VCaP (cell line): ENCODE measurements around the gene CD55.

Source experiments
- H3K27ac ChIP-seq: fragments of 450-650 bp; 2 replicates; pipeline ENCODE4 v1.5.1; 2017
- TF ChIP-seq, protein P1 (sequence below): fragments of 450-650 bp; conservative IDR thresholded peaks from 2 replicates; pipeline ENCODE4 v1.5.1; 2017; ENCODE audit warnings: mild to moderate bottlenecking, moderate library complexity

CD55 gene

DNA sequence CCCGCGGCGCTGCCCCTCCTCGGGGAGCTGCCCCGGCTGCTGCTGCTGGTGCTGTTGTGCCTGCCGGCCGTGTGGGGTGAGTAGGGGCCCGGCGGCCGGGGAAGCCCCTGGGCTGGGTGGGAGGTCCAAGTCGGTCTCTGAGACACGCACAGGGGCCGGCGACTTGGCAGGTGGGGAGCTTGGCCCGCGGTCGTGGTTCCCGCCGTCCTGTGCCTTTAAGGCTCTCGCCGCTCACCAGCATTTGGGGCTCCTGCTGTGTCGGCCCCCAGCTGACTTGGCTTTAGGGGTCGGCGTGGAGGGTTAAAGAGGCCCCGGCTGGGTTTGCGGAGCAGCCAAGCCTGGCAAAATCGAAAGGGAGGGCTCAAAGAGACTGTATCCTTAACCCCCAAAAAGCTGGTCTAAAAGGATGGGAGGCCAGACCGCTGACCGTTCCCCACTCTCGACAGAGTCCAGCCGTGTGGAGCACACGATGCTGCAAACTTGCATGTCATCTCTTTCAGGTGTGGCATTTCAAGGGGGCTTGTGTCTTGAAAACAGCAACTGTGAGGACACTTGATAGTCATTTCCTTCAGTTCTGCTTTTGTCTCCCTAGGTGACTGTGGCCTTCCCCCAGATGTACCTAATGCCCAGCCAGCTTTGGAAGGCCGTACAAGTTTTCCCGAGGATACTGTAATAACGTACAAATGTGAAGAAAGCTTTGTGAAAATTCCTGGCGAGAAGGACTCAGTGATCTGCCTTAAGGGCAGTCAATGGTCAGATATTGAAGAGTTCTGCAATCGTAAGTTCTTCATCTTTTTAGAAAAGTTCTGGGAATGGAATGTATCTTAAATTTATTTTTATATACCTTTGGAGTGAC lies 540 bp downstream of the CD55 start:
- TF ChIP-seq, protein P1, sequence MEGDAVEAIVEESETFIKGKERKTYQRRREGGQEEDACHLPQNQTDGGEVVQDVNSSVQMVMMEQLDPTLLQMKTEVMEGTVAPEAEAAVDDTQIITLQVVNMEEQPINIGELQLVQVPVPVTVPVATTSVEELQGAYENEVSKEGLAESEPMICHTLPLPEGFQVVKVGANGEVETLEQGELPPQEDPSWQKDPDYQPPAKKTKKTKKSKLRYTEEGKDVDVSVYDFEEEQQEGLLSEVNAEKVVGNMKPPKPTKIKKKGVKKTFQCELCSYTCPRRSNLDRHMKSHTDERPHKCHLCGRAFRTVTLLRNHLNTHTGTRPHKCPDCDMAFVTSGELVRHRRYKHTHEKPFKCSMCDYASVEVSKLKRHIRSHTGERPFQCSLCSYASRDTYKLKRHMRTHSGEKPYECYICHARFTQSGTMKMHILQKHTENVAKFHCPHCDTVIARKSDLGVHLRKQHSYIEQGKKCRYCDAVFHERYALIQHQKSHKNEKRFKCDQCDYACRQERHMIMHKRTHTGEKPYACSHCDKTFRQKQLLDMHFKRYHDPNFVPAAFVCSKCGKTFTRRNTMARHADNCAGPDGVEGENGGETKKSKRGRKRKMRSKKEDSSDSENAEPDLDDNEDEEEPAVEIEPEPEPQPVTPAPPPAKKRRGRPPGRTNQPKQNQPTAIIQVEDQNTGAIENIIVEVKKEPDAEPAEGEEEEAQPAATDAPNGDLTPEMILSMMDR, result no peak
- H3K27ac ChIP-seq, result peak overlapping the region; percentile 84

DNA sequence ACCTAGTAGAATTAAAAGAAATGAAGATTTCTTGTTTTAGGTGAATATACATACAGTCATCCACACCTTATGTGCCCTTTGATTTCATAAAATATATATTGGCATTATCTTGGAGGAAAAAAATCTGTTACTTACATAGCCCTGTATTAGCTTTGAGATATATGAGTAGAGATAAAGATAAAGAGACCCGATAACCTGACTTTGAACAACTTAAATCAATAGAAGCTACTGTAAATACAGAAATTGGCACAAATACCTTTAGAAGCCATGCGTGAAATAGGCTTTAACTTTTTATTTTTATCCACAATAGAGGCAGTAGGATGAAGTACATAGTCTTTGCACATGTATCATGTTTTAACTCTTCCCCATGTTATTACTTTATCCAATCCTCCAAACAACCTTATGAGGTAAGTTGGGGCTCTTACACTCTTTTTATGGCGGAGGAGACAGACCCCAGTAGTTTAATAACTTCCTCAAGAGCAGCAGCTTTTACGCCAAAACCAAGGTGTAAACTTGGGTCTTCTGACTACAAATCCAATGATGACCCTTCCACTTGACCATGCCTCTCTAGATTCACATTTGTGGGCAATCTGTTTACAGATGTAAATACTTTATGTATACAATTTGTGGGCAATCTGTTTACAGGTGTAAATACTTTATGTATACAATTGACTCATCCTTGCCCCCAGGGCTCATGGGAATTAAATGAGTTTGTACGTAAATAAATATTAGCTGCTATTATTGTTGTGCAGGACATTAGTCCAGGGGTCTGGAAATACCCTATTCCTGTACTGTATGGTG lies 2.1 kb downstream of the CD55 start:
- peak overlapping the region; percentile 84 for H3K27ac ChIP-seq

DNA sequence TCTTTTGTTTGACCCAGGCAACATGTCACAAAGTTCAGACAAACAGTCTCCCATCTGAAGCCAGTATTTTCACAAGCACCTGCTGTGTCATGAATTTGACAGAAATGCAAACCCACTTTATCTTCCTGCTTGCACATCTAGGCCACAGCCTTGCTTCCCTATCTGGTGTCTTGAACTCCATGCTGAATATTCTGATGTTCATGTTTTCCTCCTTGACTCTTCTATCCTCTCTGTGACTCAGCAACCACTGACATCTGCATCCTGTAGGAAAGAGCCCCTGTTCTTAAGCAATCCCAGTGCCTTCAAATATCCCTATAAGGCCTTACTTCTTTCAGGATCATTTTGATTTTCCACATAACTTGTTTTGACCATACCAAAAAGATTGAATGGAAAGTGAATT lies 6.5 kb downstream of the CD55 start:
- TF ChIP-seq, protein P1, result no peak
- peak overlapping the region; percentile 24 for H3K27ac ChIP-seq

More for the DNA sequence above, 2.1 kb downstream of the CD55 start:
- TF ChIP-seq, protein P1, result no peak

DNA sequence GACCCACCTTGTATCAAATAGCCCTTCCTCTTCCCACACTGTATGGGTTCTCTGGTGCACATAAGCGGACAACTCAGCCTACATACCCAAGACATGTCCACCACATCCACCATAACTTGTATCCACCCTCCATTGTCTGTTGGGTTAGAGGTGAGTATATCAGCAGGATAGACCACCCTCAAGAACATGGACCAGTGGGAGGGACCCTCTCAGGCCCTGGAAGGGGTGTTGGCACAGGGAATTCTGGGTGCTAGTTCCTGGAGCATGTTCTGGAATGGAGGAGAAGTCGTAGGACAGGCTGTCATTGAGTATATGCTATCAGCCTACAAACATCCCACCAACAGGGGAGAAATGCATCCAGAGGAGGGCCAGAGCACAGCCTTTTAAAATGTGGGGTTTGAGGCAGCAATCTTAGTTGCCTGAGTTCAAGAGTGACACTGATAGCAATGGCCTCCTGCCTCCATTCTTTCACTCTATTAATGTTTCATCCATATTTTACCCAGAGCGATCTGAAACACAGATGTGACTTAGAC lies 7.5 kb downstream of the CD55 start:
- TF ChIP-seq, protein P1, result no peak
- no peak overlapping the region; the same call in 1 of the 2 replicates for H3K27ac ChIP-seq

DNA sequence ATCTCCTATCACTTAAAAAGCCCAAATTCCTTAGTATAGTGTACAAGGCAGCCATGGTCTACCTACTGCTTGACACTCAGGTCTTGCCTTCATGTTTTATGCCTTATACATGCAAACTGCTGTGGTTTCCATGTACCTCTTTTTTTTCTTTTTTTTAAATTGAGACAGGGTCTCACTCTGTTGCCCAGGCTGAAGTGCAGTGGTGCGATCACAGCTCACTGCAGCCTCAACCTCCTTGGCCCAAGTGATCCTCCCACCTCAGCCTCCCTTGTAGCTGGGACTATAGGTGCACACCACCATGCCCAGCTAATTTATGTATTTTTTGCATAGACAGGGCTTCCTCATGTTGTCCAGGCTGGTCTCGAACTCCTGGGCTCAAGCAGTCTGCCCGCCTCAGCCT lies 8.0 kb downstream of the CD55 start:
- no peak overlapping the region for H3K27ac ChIP-seq
- TF ChIP-seq, protein P1, result no peak

DNA sequence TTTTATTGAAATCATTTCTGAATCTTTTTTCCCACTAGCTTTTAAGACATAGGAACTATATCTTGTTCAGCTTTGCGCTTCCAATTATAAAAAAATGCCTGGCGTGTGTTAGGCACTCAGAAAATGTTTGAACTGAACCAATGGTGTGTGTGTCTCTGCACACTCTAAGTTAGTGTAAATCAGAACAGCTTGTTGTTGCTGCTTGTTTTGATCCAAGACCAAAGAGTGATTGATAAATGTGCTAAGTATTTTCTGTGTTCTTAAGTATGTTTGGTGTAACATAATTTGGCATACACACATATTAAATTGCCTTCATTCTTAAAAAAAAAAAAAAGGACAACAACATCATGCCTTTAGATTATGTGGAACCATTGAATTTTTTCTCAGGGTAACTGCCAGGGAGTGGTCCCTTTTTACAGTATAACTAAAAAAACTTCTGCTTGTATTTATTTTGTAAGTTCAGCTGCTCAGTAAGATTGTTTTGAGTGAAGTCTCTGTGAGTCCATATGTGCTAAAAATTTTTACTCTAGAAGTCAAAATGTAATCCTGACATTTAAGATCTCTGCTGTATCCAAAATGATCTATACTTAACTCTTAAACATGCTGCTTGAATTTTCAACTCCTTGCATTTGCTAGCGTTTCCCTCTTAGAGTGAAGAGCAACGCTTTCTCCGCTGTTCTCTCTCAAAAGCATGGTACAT lies 8.7 kb downstream of the CD55 start:
- TF ChIP-seq, protein P1, result no peak
- no peak overlapping the region for H3K27ac ChIP-seq
